GM12891 (cell line): Measurements from ENCODE around the gene AQP5.

Experiments
- PAX5 ChIP-seq: IDR thresholded peaks from 2 replicates; pipeline ENCODE4 v1.6.1; 2011; ENCODE audit warnings: low read length, moderate library complexity, mild to moderate bottlenecking; ENCODE audit not compliant: insufficient read depth, severe bottlenecking
- POLR2A ChIP-seq: IDR thresholded peaks from 2 replicates; pipeline ENCODE4 v1.6.1; 2011; ENCODE audit warnings: low read depth, low read length, control low read depth
- POLR2AphosphoS5 ChIP-seq: IDR thresholded peaks from 2 replicates; pipeline ENCODE4 v1.6.1; 2011; ENCODE audit warnings: low read depth, low read length, control low read depth
- SPI1 ChIP-seq: IDR thresholded peaks from 2 replicates; pipeline ENCODE4 v1.6.1; 2011; ENCODE audit warnings: low read depth, low read length, control low read depth
- TAF1 ChIP-seq: IDR thresholded peaks from 2 replicates; pipeline ENCODE4 v1.6.1; 2011; ENCODE audit warnings: low read depth, low read length, control low read depth

- TF ChIP-seq POLR2A: no peak
- no peak for TF ChIP-seq POLR2AphosphoS5
- no peak for TF ChIP-seq TAF1
- TF ChIP-seq SPI1: no peak
- TF ChIP-seq PAX5: no peak
Observed at GRCh38 chr12:49923880-49924556, 37.7 kb upstream of the AQP5 start.
